ENCODE results near the gene SORCS1. TPM values are rescaled to one million over a fixed set of nuclear protein-coding genes. Genes with fewer than 3 reads are reported as not detected.

Gene SORCS1
- total RNA-seq, 2 donors from 2014 or later: 0.23 to 14.4 TPM

DNA sequence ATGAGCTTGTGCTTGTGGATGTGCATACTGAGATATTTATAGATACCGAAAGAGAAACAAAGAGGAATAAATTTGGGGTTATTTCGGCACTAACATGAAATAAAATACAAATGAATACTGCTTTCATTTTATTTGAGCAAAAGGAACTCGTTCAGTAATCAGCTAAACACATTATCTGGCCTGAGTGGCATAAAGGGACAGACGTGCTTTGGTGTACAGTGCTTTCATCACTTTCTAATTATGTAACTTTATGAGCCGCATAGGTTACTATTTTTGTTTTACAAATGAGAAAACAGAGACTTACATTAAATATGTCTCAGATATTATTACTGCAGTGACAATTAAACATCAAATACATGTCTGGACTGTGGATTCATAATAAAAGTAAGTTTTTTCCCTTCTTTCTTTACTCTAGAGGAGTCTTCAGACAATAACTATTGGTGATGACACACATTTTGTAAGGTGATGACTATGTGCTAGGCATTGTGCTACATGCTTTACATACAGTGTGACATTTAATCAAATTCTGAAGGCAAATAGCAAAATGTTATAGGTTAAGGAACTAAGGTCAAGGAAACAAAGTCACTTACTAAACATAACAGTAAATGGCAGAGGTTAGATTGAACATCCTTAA, 503.3 kb downstream of the SORCS1 start:
- no peak overlapping the region for H3K27ac ChIP-seq
- intact Hi-C loops (cut with DNase I): no loop called here
- WGBS: 66% methylated on average over 5 of the region's 5 CpGs

DNA sequence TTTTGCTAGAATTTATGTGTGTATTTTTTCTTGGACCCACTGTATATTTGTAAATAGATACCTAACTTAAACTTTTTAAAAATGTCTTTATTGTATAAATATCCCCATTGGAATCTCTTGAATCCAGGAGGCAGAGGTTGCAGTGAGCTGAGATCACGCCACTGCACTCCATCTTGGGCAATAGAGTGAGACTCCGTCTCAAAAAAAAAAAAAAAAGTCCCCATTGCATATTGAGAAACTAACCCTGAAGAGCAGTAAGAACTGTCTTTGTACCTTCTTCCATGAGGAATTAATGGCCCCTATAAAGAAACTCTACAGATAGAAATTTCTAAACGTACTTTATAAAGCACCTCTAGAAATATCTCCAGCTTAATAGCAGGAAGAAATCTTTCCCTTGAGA, 504.0 kb downstream of the SORCS1 start:
- TF ChIP-seq, protein P1, sequence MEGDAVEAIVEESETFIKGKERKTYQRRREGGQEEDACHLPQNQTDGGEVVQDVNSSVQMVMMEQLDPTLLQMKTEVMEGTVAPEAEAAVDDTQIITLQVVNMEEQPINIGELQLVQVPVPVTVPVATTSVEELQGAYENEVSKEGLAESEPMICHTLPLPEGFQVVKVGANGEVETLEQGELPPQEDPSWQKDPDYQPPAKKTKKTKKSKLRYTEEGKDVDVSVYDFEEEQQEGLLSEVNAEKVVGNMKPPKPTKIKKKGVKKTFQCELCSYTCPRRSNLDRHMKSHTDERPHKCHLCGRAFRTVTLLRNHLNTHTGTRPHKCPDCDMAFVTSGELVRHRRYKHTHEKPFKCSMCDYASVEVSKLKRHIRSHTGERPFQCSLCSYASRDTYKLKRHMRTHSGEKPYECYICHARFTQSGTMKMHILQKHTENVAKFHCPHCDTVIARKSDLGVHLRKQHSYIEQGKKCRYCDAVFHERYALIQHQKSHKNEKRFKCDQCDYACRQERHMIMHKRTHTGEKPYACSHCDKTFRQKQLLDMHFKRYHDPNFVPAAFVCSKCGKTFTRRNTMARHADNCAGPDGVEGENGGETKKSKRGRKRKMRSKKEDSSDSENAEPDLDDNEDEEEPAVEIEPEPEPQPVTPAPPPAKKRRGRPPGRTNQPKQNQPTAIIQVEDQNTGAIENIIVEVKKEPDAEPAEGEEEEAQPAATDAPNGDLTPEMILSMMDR (IDR thresholded peaks at IDR 0.05): no peak
- TF ChIP-seq POLR2A (IDR thresholded peaks at IDR 0.05): no peak

More for the DNA sequence above, 503.3 kb downstream of the SORCS1 start:
- Histone ChIP-seq H3K4me1 (replicated peaks) (no peaks in the 10 kb centered on the region), H3K27me3 (replicated peaks; ENCODE audit: insufficient read depth) (no peaks in the 10 kb centered on the region), H3K36me3 (no peaks in the 10 kb centered on the region), H3K9me3 (no peaks in the 10 kb centered on the region), H3K4me3 (no peak overlapping the region)
- DNase-seq (ENCODE audit: low spot score): no peak
- TF ChIP-seq POLR2A (IDR thresholded peaks at IDR 0.05) (no peak), POLR2AphosphoS5 (IDR thresholded peaks at IDR 0.05) (no peak)
- TF ChIP-seq, protein P1 (IDR thresholded peaks at IDR 0.05): no peak

DNA sequence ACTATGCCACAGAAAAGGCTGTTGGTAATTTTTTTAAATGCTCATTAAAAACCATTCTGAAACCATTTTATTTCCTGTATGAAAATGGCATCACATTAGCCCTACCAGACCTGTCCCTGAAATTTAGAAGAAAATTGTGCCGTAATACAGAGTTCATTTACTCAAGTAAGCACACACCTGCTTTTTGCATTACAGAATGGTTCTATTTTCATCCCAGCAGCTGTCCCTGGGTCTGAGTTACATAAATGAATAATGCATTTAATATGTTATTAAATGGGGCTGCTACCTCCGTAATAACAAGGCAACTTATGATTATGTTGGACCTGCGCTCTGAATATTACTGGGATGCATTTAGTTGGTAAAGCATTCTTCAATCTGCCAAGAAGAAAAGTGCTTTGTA, 508.9 kb downstream of the SORCS1 start:
- Histone ChIP-seq H3K4me3 (no peak overlapping the region), H3K4me1 (replicated peaks) (no peaks in the 10 kb centered on the region), H3K27ac (no peak overlapping the region), H3K36me3 (no peaks in the 10 kb centered on the region), H3K9me3 (no peaks in the 10 kb centered on the region), H3K27me3 (replicated peaks; ENCODE audit: insufficient read depth) (no peaks in the 10 kb centered on the region)
- TF ChIP-seq POLR2AphosphoS5 (IDR thresholded peaks at IDR 0.05): no peak
- no peak for TF ChIP-seq POLR2A (IDR thresholded peaks at IDR 0.05)
- TF ChIP-seq, protein P1 (IDR thresholded peaks at IDR 0.05): no peak
- DNase-seq (ENCODE audit: low spot score): no peak
- 98% methylated on average over 3 of the region's 3 CpGs for WGBS
- intact Hi-C loops (cut with DNase I): no loop called here

More for the DNA sequence above, 504.0 kb downstream of the SORCS1 start:
- no peak for DNase-seq (ENCODE audit: low spot score)
- Histone ChIP-seq H3K27me3 (replicated peaks; ENCODE audit: insufficient read depth) (no peaks in the 10 kb centered on the region), H3K4me1 (replicated peaks) (no peaks in the 10 kb centered on the region), H3K9me3 (no peaks in the 10 kb centered on the region), H3K4me3 (no peak overlapping the region), H3K36me3 (no peaks in the 10 kb centered on the region), H3K27ac (no peak overlapping the region)
- intact Hi-C loops (cut with DNase I): no loop called here
- 77% methylated on average over 3 of the region's 3 CpGs for WGBS

DNA sequence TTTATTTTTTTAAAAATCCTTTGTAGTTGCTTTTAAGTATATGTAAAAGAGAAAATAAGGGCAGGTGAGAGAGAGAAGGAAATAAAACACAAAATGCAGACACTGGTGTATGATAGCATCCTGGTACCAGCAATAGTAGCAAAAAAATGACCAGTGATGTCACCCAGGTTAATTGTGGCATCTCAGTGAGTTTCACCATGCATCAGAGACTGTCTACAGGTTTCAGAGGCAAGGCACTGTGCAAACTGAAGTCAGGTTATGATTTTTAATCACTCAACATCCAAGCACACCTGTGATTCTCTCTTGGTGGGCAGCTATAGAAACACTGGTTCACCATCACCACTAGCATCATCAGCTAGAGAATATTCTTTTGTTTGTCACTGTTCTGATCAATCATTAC, 509.3 kb downstream of the SORCS1 start:
- H3K4me3 ChIP-seq: no peak overlapping the region
- TF ChIP-seq POLR2AphosphoS5 (IDR thresholded peaks at IDR 0.05): no peak
- H3K4me1 ChIP-seq (replicated peaks): no peaks in the 10 kb centered on the region
- no peaks in the 10 kb centered on the region for H3K27me3 ChIP-seq (replicated peaks; ENCODE audit: insufficient read depth)
- no peak for DNase-seq (ENCODE audit: low spot score)
- H3K9me3 ChIP-seq: no peaks in the 10 kb centered on the region
- intact Hi-C loops (cut with DNase I): no loop called here
- no peak overlapping the region for H3K27ac ChIP-seq
- no peaks in the 10 kb centered on the region for H3K36me3 ChIP-seq

DNA sequence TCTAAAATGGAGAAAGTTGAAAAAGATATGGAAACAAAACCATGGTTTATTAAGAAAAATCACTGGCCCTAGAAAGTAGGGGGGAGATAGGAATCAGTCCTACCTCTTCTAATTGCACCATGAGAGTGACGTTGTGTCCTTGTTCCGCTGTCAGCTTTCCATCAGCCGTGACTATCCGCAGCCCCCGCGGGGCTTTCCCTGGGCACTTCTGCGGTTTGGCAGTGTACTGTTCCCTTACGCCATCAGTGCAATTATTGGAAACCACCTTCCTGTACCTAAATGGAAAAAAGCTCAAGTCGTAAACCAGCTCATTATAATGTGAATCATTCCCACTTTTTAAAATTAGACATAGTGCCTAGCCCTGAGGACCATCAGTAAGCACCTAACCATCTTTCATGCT, 512.2 kb downstream of the SORCS1 start:
- no peaks in the 10 kb centered on the region for H3K4me1 ChIP-seq (replicated peaks)
- DNase-seq (ENCODE audit: low spot score): no peak
- intact Hi-C loops (cut with DNase I): no loop called here
- H3K9me3 ChIP-seq: no peaks in the 10 kb centered on the region
- WGBS: 87% methylated on average over 9 of the region's 9 CpGs
- H3K4me3 ChIP-seq: no peak overlapping the region
- no peaks in the 10 kb centered on the region for H3K27me3 ChIP-seq (replicated peaks; ENCODE audit: insufficient read depth)
- TF ChIP-seq POLR2AphosphoS5 (IDR thresholded peaks at IDR 0.05) (no peak), POLR2A (IDR thresholded peaks at IDR 0.05) (no peak)
- TF ChIP-seq, protein P1 (IDR thresholded peaks at IDR 0.05): no peak
- H3K36me3 ChIP-seq: no peaks in the 10 kb centered on the region
- no peak overlapping the region for H3K27ac ChIP-seq

All from prostate gland (tissue), 2 donors.